BLaER1 treated with 17β-estradiol and CSF1 and Interleukin-3, amounts not matched to agents 10 nM and 100 nM (cell line): ENCODE data around the gene ADAMTS18.
"Not testable (repeated sequence)": the region's sequence is repeated elsewhere in the genome, so short reads cannot be mapped to it uniquely, and the experiment has no call there.

ENCODE experiments used
- H3K27ac ChIP-seq, 11 experiments: shearing (Covaris generic); formaldehyde crosslinking; 2 replicates each; pipeline ENCODE4 v1.8.1; 2022
- H3K27me3 ChIP-seq, 11 experiments: shearing (Covaris generic); formaldehyde crosslinking; 2 replicates each; pipeline ENCODE4 v1.8.1; 2022
- H3K36me3 ChIP-seq, 11 experiments: shearing (Covaris generic); formaldehyde crosslinking; 2 replicates each; pipeline ENCODE4 v1.8.1; 2022
- H3K4me1 ChIP-seq, 10 experiments: shearing (Covaris generic); formaldehyde crosslinking; 2 replicates each; pipeline ENCODE4 v1.8.1; 2022
- H3K4me2 ChIP-seq, 11 experiments: shearing (Covaris generic); formaldehyde crosslinking; 2 replicates each; pipeline ENCODE4 v1.8.1; 2022
- H3K4me3 ChIP-seq, 10 experiments: shearing (Covaris generic); formaldehyde crosslinking; 2 replicates each; pipeline ENCODE4 v1.8.1; 2022
- H3K9ac ChIP-seq, 11 experiments: shearing (Covaris generic); formaldehyde crosslinking; 2 replicates each; pipeline ENCODE4 v1.8.1; 2022
- H3K9me3 ChIP-seq, 11 experiments: shearing (Covaris generic); formaldehyde crosslinking; replicated peaks in 1 of 11; 2 replicates each; pipeline ENCODE4 v1.8.1; 2022
- H4K20me1 ChIP-seq, 11 experiments: shearing (Covaris generic); formaldehyde crosslinking; 2 replicates each; pipeline ENCODE4 v1.8.1; 2022
- Cebpa-rat ChIP-seq, 11 experiments: shearing (Covaris generic); IDR thresholded peaks; 2 replicates each; pipeline ENCODE4 v1.8.1; 2022

ADAMTS18 gene

GRCh38 chr16:77298418-77299360 lies 136.1 kb downstream of the ADAMTS18 start:
- Histone ChIP-seq H3K4me2 (peak overlapping the region; percentile 69 to 96 (median 87)), H3K4me1 (peaks cover 24 to 56% (median 52%) of the 10 kb centered on the region in 10 experiments), H3K27me3 (no peaks in the 10 kb centered on the region), H3K9ac (peak overlapping the region in 7 of 11 experiments; percentile 14 to 66 (median 57); a peak in 11 of 22 replicates), H3K36me3 (no peaks in the 10 kb centered on the region), H3K9me3 (no peaks in the 10 kb centered on the region; a peak in 1 of 22 replicates), H4K20me1 (no peaks in the 10 kb centered on the region), H3K27ac (peak overlapping the region in 8 of 11 experiments; percentile 62 to 83 (median 78); a peak in 17 of 22 replicates), H3K4me3 (peak overlapping the region in 4 of 10 experiments; percentile 4 to 41 (median 14); a peak in 4 of 20 replicates)
- peak in 8 of 11 experiments; percentile 37 to 73 (median 52); a peak in 8 of 22 replicates for TF ChIP-seq Cebpa-rat (IDR thresholded peaks at IDR 0.05)

DNA sequence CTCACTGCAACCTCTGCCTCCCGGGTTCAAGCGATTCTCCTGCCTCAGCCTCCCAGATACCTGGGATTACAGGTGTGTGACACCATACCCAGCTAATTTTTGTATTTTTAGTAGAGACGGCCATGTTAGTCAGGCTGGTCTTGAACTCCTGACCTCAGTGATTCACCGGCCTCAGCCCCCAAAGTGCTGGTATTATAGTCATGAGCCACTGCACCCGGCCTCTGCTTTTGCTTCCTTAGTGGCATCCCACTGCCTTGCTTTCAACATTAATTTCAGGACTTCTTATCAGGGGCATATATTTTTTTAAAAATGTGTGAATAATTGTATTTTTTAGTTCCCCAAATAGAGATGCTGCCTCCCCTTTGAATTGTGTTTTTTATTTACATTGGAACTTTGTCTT lies 136.8 kb downstream of the ADAMTS18 start:
- H3K36me3 ChIP-seq: no peaks in the 10 kb centered on the region
- H3K9me3 ChIP-seq: no peaks in the 10 kb centered on the region
- H3K4me2 ChIP-seq: peak overlapping the region; percentile 69 to 96 (median 87); a peak in 21 of 22 replicates
- peaks cover 24 to 55% (median 50%) of the 10 kb centered on the region in 10 experiments for H3K4me1 ChIP-seq
- H3K9ac ChIP-seq: peak overlapping the region in 6 of 11 experiments; percentile 14 to 66 (median 58); a peak in 8 of 22 replicates
- H4K20me1 ChIP-seq: no peaks in the 10 kb centered on the region
- H3K27ac ChIP-seq: peak overlapping the region in 8 of 11 experiments; percentile 62 to 83 (median 78); a peak in 16 of 22 replicates
- TF ChIP-seq Cebpa-rat (IDR thresholded peaks at IDR 0.05): no peak
- peak overlapping the region in 1 of 10 experiments; percentile 41; a peak in 1 of 20 replicates for H3K4me3 ChIP-seq
- H3K27me3 ChIP-seq: no peaks in the 10 kb centered on the region

GRCh38 chr16:77295896-77296295 lies 138.9 kb downstream of the ADAMTS18 start:
- Histone ChIP-seq H3K9ac (no peak overlapping the region), H3K36me3 (no peaks in the 10 kb centered on the region), H3K4me2 (no peak overlapping the region; a peak in 1 of 22 replicates), H3K27me3 (no peaks in the 10 kb centered on the region), H3K4me3 (no peak overlapping the region), H3K27ac (no peak overlapping the region), H3K4me1 (peaks cover 24 to 39% (median 32%) of the 10 kb centered on the region in 10 experiments), H3K9me3 (no peaks in the 10 kb centered on the region), H4K20me1 (no peaks in the 10 kb centered on the region)
- TF ChIP-seq Cebpa-rat (IDR thresholded peaks at IDR 0.05): peak in 1 of 11 experiments; percentile 27; a peak in 1 of 22 replicates

DNA sequence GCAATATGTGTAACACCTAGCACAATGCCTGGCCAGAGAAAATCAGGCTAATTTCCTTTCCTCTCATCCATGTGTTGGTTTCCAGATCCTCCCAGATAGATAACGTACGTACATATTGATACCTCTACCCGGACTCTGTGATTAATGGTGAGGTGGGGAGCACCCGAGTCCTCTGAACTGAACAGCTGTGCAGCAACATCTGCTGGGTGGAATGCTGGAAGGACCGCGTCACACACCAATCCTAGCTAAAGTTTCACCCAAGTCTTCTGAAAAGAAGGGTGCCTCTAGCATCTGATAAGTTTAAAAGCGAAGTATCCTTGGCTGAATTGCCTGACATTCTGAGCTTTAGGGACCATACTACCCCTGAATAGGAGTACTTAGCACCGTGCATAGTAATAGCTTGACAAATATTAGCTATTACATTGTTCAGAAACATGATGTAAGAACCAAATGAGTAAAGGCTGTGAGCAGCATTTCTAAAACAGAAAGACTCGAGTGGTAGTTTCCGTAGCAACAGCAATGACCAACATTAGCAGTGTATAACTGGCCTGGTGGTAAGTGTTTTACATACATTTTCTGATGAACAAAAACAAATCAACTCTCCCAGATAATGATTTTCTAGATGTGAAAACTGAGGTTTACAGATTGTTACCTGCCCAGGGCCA lies 144.3 kb downstream of the ADAMTS18 start:
- Histone ChIP-seq H3K9ac (no peak overlapping the region), H3K27me3 (no peaks in the 10 kb centered on the region), H3K4me1 (peaks cover 0 to 3% (median 0%) of the 10 kb centered on the region in 10 experiments; a peak in 1 of 20 replicates), H4K20me1 (no peaks in the 10 kb centered on the region), H3K36me3 (no peaks in the 10 kb centered on the region), H3K4me3 (no peak overlapping the region), H3K9me3 (no peaks in the 10 kb centered on the region), H3K4me2 (no peak overlapping the region), H3K27ac (no peak overlapping the region)
- no peak for TF ChIP-seq Cebpa-rat (IDR thresholded peaks at IDR 0.05)

DNA sequence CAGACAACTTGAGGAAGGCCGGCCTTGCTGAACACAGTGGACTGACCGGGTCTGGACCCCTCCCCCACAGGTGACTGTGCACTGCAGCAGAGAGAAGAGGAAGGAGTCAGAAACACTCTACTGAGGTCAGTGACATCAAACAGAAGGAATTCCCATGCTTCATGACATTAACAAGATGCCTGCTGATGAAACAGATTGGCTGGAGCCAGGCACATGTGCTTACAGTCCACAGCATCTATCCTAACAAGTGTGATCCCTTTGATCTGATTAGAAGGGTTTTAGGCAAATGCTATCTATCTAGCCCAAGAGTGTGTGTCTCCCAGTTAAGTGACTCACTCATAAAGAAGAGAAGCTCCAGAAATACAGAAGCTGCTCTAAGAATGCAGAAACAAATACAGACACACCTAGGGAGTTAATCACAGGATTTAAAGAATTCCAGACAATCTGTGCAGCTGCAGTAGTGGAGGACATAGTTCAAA lies 145.5 kb downstream of the ADAMTS18 start:
- H3K27ac ChIP-seq: no peak overlapping the region
- no peaks in the 10 kb centered on the region for H3K36me3 ChIP-seq
- H3K4me2 ChIP-seq: no peak overlapping the region
- peaks cover 0 to 3% (median 0%) of the 10 kb centered on the region in 10 experiments; a peak in 1 of 20 replicates for H3K4me1 ChIP-seq
- H4K20me1 ChIP-seq: no peaks in the 10 kb centered on the region
- peaks cover 0 to 3% (median 0%) of the 10 kb centered on the region in 11 experiments; a peak in 1 of 22 replicates for H3K9me3 ChIP-seq
- no peak for TF ChIP-seq Cebpa-rat (IDR thresholded peaks at IDR 0.05)
- H3K9ac ChIP-seq: no peak overlapping the region
- H3K27me3 ChIP-seq: no peaks in the 10 kb centered on the region
- H3K4me3 ChIP-seq: no peak overlapping the region

- Histone ChIP-seq H3K9ac (no peak overlapping the region), H4K20me1 (no peaks in the 10 kb centered on the region), H3K4me1 (peaks cover 0 to 3% (median 0%) of the 10 kb centered on the region in 10 experiments; a peak in 1 of 20 replicates), H3K27me3 (no peaks in the 10 kb centered on the region), H3K4me2 (no peak overlapping the region), H3K4me3 (no peak overlapping the region), H3K27ac (no peak overlapping the region), H3K9me3 (peaks cover 0 to 6% (median 0%) of the 10 kb centered on the region in 11 experiments; a peak in 2 of 22 replicates), H3K36me3 (no peaks in the 10 kb centered on the region)
- no peak for TF ChIP-seq Cebpa-rat (IDR thresholded peaks at IDR 0.05)
These were observed 146.6 kb downstream of the ADAMTS18 start for GRCh38 chr16:77288222-77288621.

DNA sequence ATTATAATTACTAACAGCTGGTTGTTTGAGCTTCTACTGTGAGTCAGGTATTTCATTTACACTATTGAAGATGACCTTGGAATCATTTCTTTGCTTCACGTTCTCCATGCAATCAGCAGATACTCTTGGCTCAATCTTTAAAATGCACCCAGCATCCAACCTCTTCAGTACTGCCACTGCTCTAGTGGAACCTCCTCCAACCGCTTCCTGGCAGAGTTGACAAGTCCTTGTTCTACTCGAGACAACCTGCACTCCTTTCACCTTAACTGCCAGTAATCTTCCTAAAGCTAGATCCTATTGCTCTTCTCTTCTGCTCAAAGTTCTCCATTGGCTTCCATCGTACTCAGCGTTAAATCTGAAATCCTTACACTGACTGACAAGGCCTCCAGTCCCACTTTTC lies 149.2 kb downstream of the ADAMTS18 start:
- Histone ChIP-seq H3K4me1 (peaks cover 0 to 3% (median 0%) of the 10 kb centered on the region in 10 experiments; a peak in 2 of 20 replicates), H3K4me3 (no peak overlapping the region), H3K27ac (no peak overlapping the region), H3K36me3 (no peaks in the 10 kb centered on the region), H3K9ac (no peak overlapping the region), H3K4me2 (no peak overlapping the region), H3K9me3 (peaks cover 0 to 6% (median 0%) of the 10 kb centered on the region in 11 experiments; a peak in 2 of 22 replicates), H3K27me3 (no peaks in the 10 kb centered on the region), H4K20me1 (no peaks in the 10 kb centered on the region)
- no peak for TF ChIP-seq Cebpa-rat (IDR thresholded peaks at IDR 0.05)

DNA sequence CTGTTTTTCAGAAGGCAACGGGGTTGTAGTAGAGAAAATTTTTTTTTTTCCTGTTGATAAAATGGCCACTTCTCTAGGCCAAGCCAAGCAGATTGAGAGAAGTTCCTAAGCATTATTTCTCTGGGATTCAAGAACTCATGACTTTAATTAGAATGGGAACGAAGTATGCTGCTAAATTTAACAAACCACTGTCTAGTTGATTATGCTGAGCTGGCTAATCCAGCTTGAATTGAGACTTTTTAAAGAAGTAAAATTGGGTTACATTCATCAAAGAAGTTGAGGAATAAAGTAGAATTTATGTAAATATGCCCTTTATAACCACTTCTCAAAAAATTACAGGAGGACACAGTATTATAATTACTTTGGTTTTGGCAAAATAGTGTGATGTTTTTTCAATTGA lies 152.5 kb downstream of the ADAMTS18 start:
- TF ChIP-seq Cebpa-rat (IDR thresholded peaks at IDR 0.05): no peak
- Histone ChIP-seq H3K4me1 (peaks cover 6 to 12% (median 10%) of the 10 kb centered on the region in 10 experiments), H4K20me1 (peaks cover 0 to 6% (median 0%) of the 10 kb centered on the region in 11 experiments; a peak in 1 of 22 replicates), H3K9me3 (peaks cover 0 to 6% (median 0%) of the 10 kb centered on the region in 11 experiments; a peak in 2 of 22 replicates), H3K27ac (no peak overlapping the region), H3K27me3 (no peaks in the 10 kb centered on the region; a peak in 1 of 22 replicates), H3K4me3 (no peak overlapping the region), H3K4me2 (peak overlapping the region in 1 of 11 experiments; percentile 25; a peak in 1 of 22 replicates), H3K9ac (no peak overlapping the region), H3K36me3 (no peaks in the 10 kb centered on the region)

- H3K4me1 ChIP-seq: peaks cover 13 to 22% (median 20%) of the 10 kb centered on the region in 10 experiments
- not testable (repeated sequence) for H3K36me3 ChIP-seq, H3K4me3 ChIP-seq, H3K27ac ChIP-seq, H3K9me3 ChIP-seq, H3K9ac ChIP-seq, H4K20me1 ChIP-seq, H3K4me2 ChIP-seq, H3K27me3 ChIP-seq
These were observed 155.5 kb downstream of the ADAMTS18 start for GRCh38 chr16:77279316-77279715.
